ENCODE measurements around the gene EYA3. TPM values are rescaled to one million over a fixed set of nuclear protein-coding genes. Genes with fewer than 3 reads are reported as not detected.

The EYA3 gene
- total RNA-seq, 2 donors from 2014 or later, result 12.5 to 13.8 TPM

GRCh38 chr1:28074892-28075511 lies 13.4 kb downstream of the EYA3 start:
- Mint-ChIP-seq H3K4me1 (peaks cover 14% of the 10 kb centered on the region), H3K27ac (no peak overlapping the region), H3K27me3 (no peaks in the 10 kb centered on the region), H3K4me3 (no peak overlapping the region), H3K36me3 (ENCODE audit: low read depth) (no peaks in the 10 kb centered on the region)
- H3K9me3 ChIP-seq (ENCODE audit: control insufficient read depth, low read length, poor library complexity, severe bottlenecking), result no peaks in the 10 kb centered on the region
- DNase-seq (no peak), ATAC-seq (no peak)

GRCh38 chr1:28073867-28074266 lies 14.5 kb downstream of the EYA3 start:
- no peaks in the 10 kb centered on the region for H3K9me3 ChIP-seq (ENCODE audit: control insufficient read depth, low read length, poor library complexity, severe bottlenecking)
- DNase-seq (no peak), ATAC-seq (no peak)
- Mint-ChIP-seq H3K4me1 (peaks cover 17% of the 10 kb centered on the region), H3K27ac (no peak overlapping the region), H3K36me3 (ENCODE audit: low read depth) (peaks cover 2% of the 10 kb centered on the region), H3K4me3 (no peak overlapping the region), H3K27me3 (no peaks in the 10 kb centered on the region)

DNA sequence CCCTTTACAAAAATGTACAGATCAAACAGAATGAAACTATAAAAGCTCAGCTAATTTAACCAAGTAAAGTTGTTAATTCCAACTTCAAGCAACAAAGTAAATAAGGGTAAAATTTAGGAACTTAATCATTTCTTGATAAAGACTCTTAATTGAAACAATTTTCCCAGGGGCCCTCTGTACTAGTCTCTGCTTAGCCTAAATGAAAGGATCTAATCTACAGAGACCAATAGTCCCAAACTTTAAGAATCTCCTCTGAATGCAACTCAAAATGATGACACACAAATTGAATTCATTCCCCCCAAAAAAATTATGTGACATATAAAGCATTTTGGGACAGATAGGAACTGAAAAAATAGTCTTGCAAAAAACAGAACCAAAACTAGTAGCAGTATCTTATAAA lies 16.6 kb downstream of the EYA3 start:
- H3K9me3 ChIP-seq (ENCODE audit: control insufficient read depth, low read length, poor library complexity, severe bottlenecking), result no peaks in the 10 kb centered on the region
- Mint-ChIP-seq H3K36me3 (ENCODE audit: low read depth) (peaks cover 2% of the 10 kb centered on the region), H3K27me3 (no peaks in the 10 kb centered on the region), H3K4me1 (peaks cover 22% of the 10 kb centered on the region), H3K4me3 (no peak overlapping the region), H3K27ac (no peak overlapping the region)
- no peak for ATAC-seq
- DNase-seq, result no peak

DNA sequence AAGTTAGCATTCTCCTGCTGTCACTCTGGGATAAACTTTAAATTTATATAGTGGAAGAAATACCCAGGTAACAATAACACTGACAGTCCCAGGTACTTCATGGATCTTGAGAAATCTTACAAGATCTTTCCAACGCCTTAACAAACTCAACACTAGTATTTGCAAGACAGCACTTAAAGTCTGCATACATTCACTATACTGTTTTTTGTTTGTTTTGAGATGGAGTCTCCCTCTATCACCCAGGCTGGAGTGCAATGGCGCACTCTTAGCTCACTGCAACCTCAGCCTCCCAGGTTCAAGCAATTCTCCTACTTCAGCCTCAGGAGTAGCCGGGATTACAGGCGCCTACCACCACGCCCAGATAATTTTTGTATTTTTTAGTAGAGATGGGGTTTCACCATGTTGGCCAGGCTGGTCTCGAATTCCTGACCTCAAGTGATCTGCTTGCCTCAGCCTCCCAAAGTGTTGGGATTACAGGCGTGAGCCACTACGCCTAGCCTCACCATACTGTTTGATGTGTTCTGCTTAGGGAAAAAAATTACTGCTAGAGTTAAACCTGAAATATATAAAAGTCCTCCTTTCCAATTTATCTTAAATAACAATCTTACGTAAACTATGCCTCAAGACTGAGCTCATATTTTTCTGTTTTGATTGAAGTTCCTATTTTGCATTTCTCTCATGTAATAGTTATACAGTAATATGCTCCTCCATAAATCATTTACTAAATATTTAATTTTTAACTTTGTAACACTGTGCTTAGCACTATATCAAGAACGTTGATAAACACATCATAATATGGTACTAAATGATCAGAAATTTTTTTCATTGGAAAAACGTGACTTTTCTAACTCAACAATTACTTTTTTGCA lies 17.5 kb downstream of the EYA3 start:
- DNase-seq (no peak), ATAC-seq (no peak)
- H3K27me3 Mint-ChIP-seq, result no peaks in the 10 kb centered on the region
- H3K36me3 Mint-ChIP-seq (ENCODE audit: low read depth), result peaks cover 2% of the 10 kb centered on the region
- H3K4me1 Mint-ChIP-seq, result peaks cover 24% of the 10 kb centered on the region
- no peaks in the 10 kb centered on the region for H3K9me3 ChIP-seq (ENCODE audit: control insufficient read depth, low read length, poor library complexity, severe bottlenecking)
- H3K27ac Mint-ChIP-seq, result no peak overlapping the region
- no peak overlapping the region for H3K4me3 Mint-ChIP-seq

GRCh38 chr1:28067523-28068090 lies 20.8 kb downstream of the EYA3 start:
- DNase-seq, result no peak
- H3K4me1 Mint-ChIP-seq, result peaks cover 14% of the 10 kb centered on the region
- H3K27ac Mint-ChIP-seq, result no peak overlapping the region
- H3K27me3 Mint-ChIP-seq, result no peaks in the 10 kb centered on the region
- H3K9me3 ChIP-seq (ENCODE audit: control insufficient read depth, low read length, poor library complexity, severe bottlenecking), result no peaks in the 10 kb centered on the region
- no peak for ATAC-seq
- H3K4me3 Mint-ChIP-seq, result no peak overlapping the region
- peaks cover 2% of the 10 kb centered on the region for H3K36me3 Mint-ChIP-seq (ENCODE audit: low read depth)

DNA sequence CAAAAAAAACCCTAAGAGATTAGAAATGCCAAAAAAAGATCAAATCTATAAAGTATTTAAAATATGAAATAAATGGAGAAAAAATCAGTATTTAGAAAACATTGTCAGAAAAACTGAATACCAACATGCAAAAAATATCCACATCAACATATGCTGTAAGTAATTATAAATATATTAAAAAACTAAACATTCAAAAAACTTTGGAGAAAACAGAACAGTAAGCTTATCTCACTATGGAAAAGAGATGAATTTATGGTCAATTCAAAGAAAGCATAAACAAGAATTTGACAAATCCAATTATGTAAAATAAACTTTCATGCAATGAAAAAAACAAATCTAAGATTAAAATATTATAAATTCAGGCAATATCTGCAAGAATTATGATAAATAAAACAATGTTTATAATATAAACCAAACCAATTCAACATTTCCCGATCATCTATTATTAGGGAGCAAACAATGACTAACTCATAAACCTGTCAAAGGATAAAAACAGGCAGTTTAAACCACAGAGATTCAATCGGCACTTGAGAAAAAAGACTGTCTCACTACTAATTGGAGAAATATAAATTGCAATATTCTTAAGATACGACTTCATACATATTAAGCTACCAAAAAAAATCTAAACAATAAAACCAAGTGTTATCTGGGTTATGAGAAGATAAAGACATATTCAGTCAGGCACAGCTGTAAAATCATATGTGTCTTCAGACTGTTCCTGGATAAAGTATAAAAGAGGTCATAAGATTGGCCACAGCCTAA lies 21.8 kb downstream of the EYA3 start:
- no peaks in the 10 kb centered on the region for H3K27me3 Mint-ChIP-seq
- ATAC-seq, result no peak
- no peak for DNase-seq
- H3K36me3 Mint-ChIP-seq (ENCODE audit: low read depth), result peaks cover 2% of the 10 kb centered on the region
- no peak overlapping the region for H3K4me3 Mint-ChIP-seq
- H3K27ac Mint-ChIP-seq, result no peak overlapping the region
- H3K9me3 ChIP-seq (ENCODE audit: control insufficient read depth, low read length, poor library complexity, severe bottlenecking), result no peaks in the 10 kb centered on the region
- peaks cover 14% of the 10 kb centered on the region for H3K4me1 Mint-ChIP-seq

DNA sequence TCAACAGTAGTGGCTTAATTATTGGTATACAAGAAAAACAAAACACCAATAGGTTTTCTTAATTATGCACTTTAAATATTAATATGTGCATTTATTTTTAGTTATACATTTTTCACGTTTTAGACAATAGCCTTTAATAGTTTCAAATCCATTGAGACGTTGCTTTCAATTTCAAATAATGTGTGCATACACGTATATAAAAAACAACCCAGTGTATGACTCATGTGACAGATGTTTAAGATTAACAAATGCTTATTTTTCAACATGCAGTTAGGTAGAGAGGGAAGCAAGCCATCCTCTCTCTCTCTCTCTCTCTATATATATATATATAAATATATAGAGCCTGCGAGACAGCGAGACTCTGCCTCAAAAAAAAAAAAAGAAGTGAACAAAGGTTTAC lies 24.3 kb downstream of the EYA3 start:
- no peaks in the 10 kb centered on the region for H3K9me3 ChIP-seq (ENCODE audit: control insufficient read depth, low read length, poor library complexity, severe bottlenecking)
- no peaks in the 10 kb centered on the region for H3K36me3 Mint-ChIP-seq (ENCODE audit: low read depth)
- no peak overlapping the region for H3K4me3 Mint-ChIP-seq
- peaks cover 20% of the 10 kb centered on the region for H3K4me1 Mint-ChIP-seq
- H3K27ac Mint-ChIP-seq, result no peak overlapping the region
- ATAC-seq (no peak), DNase-seq (no peak)
- no peaks in the 10 kb centered on the region for H3K27me3 Mint-ChIP-seq

- Mint-ChIP-seq H3K27me3 (no peaks in the 10 kb centered on the region), H3K4me3 (no peak overlapping the region), H3K36me3 (ENCODE audit: low read depth) (no peaks in the 10 kb centered on the region), H3K4me1 (peaks cover 26% of the 10 kb centered on the region), H3K27ac (no peak overlapping the region)
- ATAC-seq, result peak; percentile 37
- no peak for DNase-seq
- H3K9me3 ChIP-seq (ENCODE audit: control insufficient read depth, low read length, poor library complexity, severe bottlenecking), result no peaks in the 10 kb centered on the region
Observed at GRCh38 chr1:28062806-28063205, 25.6 kb downstream of the EYA3 start.

DNA sequence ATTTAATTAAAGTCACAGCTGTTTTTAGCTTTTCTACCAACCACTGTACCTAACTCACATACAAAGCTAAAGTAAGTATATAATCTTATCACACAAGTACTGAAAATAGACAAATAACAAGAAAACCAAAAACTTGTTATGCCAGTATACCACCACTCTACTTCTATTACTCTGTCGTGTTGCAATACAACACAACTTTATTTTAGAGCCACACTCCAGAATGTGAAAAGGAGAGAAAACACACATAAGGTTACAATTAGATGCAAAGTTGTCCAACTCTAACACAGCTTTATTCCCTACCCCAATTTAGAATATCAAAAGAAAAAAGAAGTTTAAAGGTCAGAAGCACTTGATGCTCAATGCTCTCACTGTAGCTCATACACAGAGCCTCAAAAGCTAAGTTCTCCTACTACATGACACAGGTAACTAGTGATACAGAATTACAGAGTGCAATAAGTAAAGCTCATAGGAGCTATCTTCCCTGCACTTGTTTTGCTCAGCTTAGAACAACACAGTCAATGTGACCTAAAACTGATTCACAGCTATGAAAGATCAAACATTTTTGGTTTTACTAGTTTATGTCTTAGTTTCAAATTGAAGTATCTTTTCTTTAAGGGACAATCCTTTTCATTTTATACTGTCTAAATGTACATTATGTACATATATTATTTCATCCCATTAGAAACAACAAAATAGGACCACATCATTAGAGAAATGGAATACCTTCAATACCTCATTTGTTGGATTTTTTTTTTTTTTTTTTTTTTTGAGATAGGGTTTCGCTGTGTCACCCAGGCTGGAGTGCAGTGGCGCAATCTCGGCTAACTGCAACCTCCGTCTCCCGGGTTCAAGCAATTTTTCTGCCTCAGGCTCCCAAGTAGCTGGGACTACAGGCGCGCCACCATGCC lies 29.2 kb downstream of the EYA3 start:
- no peaks in the 10 kb centered on the region for H3K27me3 Mint-ChIP-seq
- H3K36me3 Mint-ChIP-seq (ENCODE audit: low read depth), result peaks cover 2% of the 10 kb centered on the region
- DNase-seq (no peak), ATAC-seq (no peak)
- H3K9me3 ChIP-seq (ENCODE audit: control insufficient read depth, low read length, poor library complexity, severe bottlenecking), result no peaks in the 10 kb centered on the region
- peak overlapping the region; percentile 85 for H3K27ac Mint-ChIP-seq
- H3K4me1 Mint-ChIP-seq, result peaks cover 35% of the 10 kb centered on the region
- peak overlapping the region; percentile 59 for H3K4me3 Mint-ChIP-seq

GRCh38 chr1:28058168-28058567 lies 30.2 kb downstream of the EYA3 start:
- Mint-ChIP-seq H3K27me3 (no peaks in the 10 kb centered on the region), H3K4me3 (no peak overlapping the region), H3K27ac (peak overlapping the region; percentile 85), H3K36me3 (ENCODE audit: low read depth) (peaks cover 2% of the 10 kb centered on the region), H3K4me1 (peaks cover 38% of the 10 kb centered on the region)
- no peaks in the 10 kb centered on the region for H3K9me3 ChIP-seq (ENCODE audit: control insufficient read depth, low read length, poor library complexity, severe bottlenecking)
- ATAC-seq (no peak), DNase-seq (no peak)

DNA sequence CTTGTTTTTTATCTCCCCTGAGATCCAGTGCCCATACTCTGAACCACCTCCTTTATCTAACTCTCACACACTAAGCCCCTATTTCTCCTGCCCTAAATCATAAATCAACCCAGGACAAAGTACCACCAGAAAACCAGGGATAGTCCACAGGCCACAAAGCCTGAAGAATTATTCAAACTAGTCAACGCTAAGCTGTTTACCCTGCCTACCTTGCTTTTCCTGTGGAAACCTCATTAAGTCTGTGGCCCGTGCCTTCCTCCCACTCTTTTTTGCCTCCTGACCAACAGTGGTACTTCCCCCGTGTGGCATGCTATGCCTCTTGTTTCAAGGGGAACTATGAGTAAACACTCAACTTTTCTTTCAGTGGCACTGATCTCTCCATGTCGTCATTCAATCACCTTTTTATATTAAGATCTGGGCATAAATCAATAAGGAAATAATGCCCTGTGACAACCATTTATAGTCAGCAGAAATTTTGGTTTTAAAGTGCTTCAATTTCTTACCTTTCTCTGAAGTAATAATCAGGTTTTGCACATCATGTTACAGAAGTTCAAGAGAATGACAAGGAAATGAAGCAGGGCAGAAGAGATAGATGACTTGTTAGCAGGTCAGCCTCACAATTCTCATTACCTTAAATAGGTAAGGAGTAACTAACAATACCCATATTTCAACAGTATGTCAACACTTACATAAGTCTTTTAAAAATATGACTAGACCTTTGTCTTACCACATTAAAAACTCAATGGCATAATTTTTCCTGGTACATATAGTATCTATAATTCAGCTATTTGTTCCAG lies 32.1 kb downstream of the EYA3 start:
- ATAC-seq, result peak; percentile 98
- no peaks in the 10 kb centered on the region for H3K27me3 Mint-ChIP-seq
- peak overlapping the region; percentile 97 for H3K27ac Mint-ChIP-seq
- H3K4me1 Mint-ChIP-seq, result peaks cover 38% of the 10 kb centered on the region
- peak overlapping the region; percentile 73 for H3K4me3 Mint-ChIP-seq
- DNase-seq, result peak in 2 of 3 donors; percentile 31 to 37
- H3K9me3 ChIP-seq (ENCODE audit: control insufficient read depth, low read length, poor library complexity, severe bottlenecking), result no peaks in the 10 kb centered on the region
- peaks cover 2% of the 10 kb centered on the region for H3K36me3 Mint-ChIP-seq (ENCODE audit: low read depth)

DNA sequence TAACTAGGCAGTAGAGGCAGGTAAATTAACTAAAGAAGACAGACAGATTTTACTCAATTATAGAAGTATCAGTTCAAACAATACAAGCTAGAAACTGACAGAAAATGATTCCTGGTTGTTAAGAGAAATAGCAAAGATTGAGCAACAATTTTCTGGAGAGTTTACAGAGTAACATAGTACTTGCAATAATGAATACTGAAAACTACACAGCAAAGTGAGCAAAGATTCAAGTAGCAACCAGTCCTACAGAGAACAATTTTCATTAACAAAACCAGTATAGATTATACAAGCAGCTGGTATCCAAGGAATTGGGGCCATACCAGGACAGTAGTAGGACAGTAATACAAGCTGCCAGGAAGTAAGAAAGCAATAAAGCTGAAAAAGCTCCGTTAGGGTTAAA lies 37.6 kb downstream of the EYA3 start:
- H3K9me3 ChIP-seq (ENCODE audit: control insufficient read depth, low read length, poor library complexity, severe bottlenecking), result no peaks in the 10 kb centered on the region
- H3K4me3 Mint-ChIP-seq, result no peak overlapping the region
- DNase-seq (no peak), ATAC-seq (no peak)
- H3K36me3 Mint-ChIP-seq (ENCODE audit: low read depth), result peaks cover 10% of the 10 kb centered on the region
- peaks cover 22% of the 10 kb centered on the region for H3K4me1 Mint-ChIP-seq
- H3K27me3 Mint-ChIP-seq, result no peaks in the 10 kb centered on the region
- H3K27ac Mint-ChIP-seq, result no peak overlapping the region

Data from T-helper 17 cell (primary cell).